Naive thymus-derived CD8-positive, alpha-beta T cell (primary cell): ENCODE results near the gene IL10. TPM values are rescaled to one million over a fixed set of nuclear protein-coding genes. Genes with fewer than 3 reads are reported as not detected.

Experiments
- ATAC-seq, 2 donors: fragments of 150-1000 bp; cut with Tn5 transposase in 1 of 2; sonication (Bioruptor Pico), chemical (Tn5 transposase) in 1 of 2; 1 replicate in 1 of 2; 2 replicates in 1 of 2; pipeline ENCODE4 v1.10.0; 2021; ENCODE audit warnings: mild to moderate bottlenecking in 2 of 2, moderate library complexity in 2 of 2
- POLR2A ChIA-PET: fragments of 350-600 bp; sonication (Branson Sonifier 250); formaldehyde crosslinking; loops from one replicate; lab custom pipeline; 2021; ENCODE audit warnings: antibody characterized with exemption; lab: Charles Lee
- DNase-seq, 10 donors: peaks; one replicate each; pipeline versions ENCODE4 v3.0.0 to v3.0.0-alpha.2; 2020 to 2022
- H3K27ac Mint-ChIP-seq, 10 donors: one replicate each; pipeline ENCODE4 v1.8.0; 2020 to 2022; ENCODE audit warnings: mild to moderate bottlenecking in 10 of 10, mixed read lengths in 10 of 10, moderate library complexity in 4 of 10, inconsistent platforms in 1 of 10
- H3K27me3 Mint-ChIP-seq, 5 donors: one replicate each; pipeline ENCODE4 v1.8.0; 2021 to 2022; ENCODE audit warnings: mixed read lengths in 5 of 5
- H3K36me3 Mint-ChIP-seq, 3 donors: one replicate each; pipeline ENCODE4 v1.8.0; 2020 to 2022; ENCODE audit warnings: mixed read lengths in 3 of 3, mild to moderate bottlenecking in 2 of 3, inconsistent platforms in 1 of 3
- H3K4me1 Mint-ChIP-seq, 4 donors: one replicate each; pipeline ENCODE4 v1.8.0; 2021 to 2022; ENCODE audit warnings: mixed read lengths in 4 of 4
- H3K4me3 Mint-ChIP-seq, 10 donors: one replicate each; pipeline ENCODE4 v1.8.0; 2020 to 2022; ENCODE audit warnings: mild to moderate bottlenecking in 10 of 10, mixed read lengths in 10 of 10, moderate library complexity in 6 of 10, inconsistent platforms in 1 of 10
- H3K9me3 Mint-ChIP-seq, 9 donors: one replicate each; pipeline ENCODE4 v1.8.0; 2020 to 2022; ENCODE audit warnings: mixed read lengths in 9 of 9, mild to moderate bottlenecking in 3 of 9, inconsistent platforms in 1 of 9, moderate library complexity in 1 of 9
- polyA plus RNA-seq, 3 donors: library from polyadenylated mRNA; unstranded; fragments of 300-500 nt; fragmentation: Illumina TruSeq; gene quantifications; one replicate each; pipeline ENCODE4 v1.2.3, GENCODE V29; 2021
- total RNA-seq, 8 experiments: library from RNA in 2 of 8; stranded (reverse) in 2 of 8; gene quantifications; one replicate each; pipeline ENCODE4 v1.2.3 and lab custom pipeline; 2021 to 2026

The IL10 gene
- total and polyA plus RNA-seq, 5 experiments from 2014 or later, result not detected

DNA sequence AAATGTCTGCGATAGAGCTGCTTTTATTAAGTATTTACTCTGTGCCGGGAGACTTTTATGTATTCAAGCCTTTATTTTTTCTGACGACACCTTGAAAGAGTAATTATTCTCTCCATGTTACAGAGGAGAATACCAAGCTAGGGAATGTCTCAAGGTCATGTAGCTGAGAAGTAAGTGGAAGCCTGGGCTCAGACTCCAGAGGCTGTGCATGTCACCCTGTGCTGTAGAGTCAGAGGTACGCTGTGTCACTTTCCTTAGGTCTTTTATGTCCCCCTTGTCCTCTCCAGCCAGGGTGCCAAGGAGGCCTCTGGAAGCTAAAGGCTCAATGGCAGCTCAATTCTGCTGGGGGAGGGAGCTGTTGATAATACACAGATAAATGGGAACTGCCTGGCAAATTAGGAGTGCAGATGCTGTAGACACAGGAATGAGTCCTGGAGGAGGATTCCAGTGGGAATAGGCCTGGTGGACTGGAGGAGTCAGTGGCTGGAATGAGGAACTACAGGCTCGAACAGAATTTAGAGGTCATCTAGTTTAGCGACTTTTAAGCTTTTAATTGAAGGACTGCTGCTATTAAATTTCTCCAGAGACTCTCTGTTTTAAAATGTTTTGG is 11.0 kb downstream of the IL10 start:
- no peaks in the 10 kb centered on the region for H3K36me3 Mint-ChIP-seq
- peaks cover 15 to 37% (median 30%) of the 10 kb centered on the region in 4 donors for H3K4me1 Mint-ChIP-seq
- ATAC-seq (no peak), DNase-seq (no peak)
- peaks cover 0 to 3% (median 0%) of the 10 kb centered on the region in 5 donors for H3K27me3 Mint-ChIP-seq
- POLR2A ChIA-PET, result interaction anchor here (0.6 to 4.7 kb wide), 6 partner anchors 9 to 139 kb away, joined by 3 to 31 read pairs (median 4); partner anchors contain the start of genes IL10 and IL19
- peak overlapping the region in 2 of 10 donors; percentile 47 to 54 for H3K27ac Mint-ChIP-seq
- H3K4me3 Mint-ChIP-seq, result no peak overlapping the region
- no peaks in the 10 kb centered on the region for H3K9me3 Mint-ChIP-seq

DNA sequence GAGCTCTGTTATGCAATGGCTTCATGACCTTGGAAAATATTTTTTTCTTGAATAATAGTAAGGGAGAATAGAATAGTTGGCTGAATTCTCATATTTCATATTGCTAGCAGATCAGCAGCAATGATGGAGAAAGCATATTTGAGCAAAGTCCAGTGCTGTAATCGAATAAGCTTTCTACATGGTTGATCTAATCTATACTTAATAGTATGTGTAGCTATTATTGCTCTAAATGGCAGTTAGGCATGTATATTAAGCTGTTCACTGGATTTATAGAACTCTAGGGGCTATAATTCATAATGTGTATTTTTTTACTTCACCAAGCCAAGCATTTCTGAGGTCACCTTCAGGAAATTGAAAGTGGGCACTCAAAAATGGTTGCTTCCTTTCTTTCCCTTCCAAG is 11.7 kb downstream of the IL10 start:
- POLR2A ChIA-PET, result interaction anchor here (0.6 to 4.7 kb wide), 7 partner anchors 10 to 140 kb away, joined by 3 to 31 read pairs (median 4); partner anchors contain the start of genes IL10 and IL19
- no peaks in the 10 kb centered on the region for H3K9me3 Mint-ChIP-seq
- H3K27me3 Mint-ChIP-seq, result peaks cover 0 to 3% (median 0%) of the 10 kb centered on the region in 5 donors
- no peak overlapping the region for H3K4me3 Mint-ChIP-seq
- peak overlapping the region in 2 of 10 donors; percentile 5 to 45 for H3K27ac Mint-ChIP-seq
- H3K4me1 Mint-ChIP-seq, result peaks cover 14 to 35% (median 27%) of the 10 kb centered on the region in 4 donors
- ATAC-seq, result no peak
- no peak for DNase-seq
- H3K36me3 Mint-ChIP-seq, result no peaks in the 10 kb centered on the region

DNA sequence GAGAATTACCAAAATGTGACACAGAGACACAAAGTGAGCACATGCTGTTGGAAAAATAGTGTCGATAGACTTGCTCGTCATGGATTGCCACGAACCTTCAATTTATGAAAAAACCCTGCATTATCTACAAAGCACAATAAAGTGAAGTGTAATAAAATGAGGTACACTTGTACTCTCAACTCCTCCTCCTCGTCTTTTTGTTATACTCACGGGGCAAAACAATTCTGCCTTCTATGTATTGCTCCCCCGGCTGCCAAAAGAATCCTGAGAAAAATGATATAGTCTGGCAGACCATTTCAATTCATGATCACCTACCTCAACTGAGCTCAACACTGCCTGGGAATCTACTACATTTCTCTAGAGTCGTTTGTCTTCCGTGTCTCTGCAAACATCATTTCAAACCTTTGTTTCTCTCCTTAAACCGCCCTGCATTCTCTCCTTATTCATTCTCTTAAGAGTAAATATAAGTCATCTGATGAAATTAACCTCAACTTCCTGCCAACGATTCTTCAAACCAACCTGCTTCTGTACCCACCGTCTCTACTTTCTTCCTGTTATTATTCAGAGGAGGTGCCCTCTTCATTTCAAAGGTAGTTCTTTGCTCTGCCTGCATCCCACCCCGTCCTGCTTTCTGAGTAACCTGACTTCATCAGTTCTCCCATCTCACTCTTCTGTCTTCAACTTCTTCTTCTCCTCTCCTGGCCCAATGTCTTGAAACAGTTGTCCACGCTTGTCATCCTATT is 14.6 kb downstream of the IL10 start:
- POLR2A ChIA-PET, result interaction anchor here (0.6 to 4.7 kb wide), 9 partner anchors 9 to 701 kb away, joined by 3 to 31 read pairs (median 4); partner anchors contain the start of genes FCMR, IL10 and IL19
- no peak overlapping the region for H3K27ac Mint-ChIP-seq
- no peak overlapping the region for H3K4me3 Mint-ChIP-seq
- ATAC-seq, result peak; percentile 96 to 97
- H3K27me3 Mint-ChIP-seq, result peaks cover 0 to 2% (median 0%) of the 10 kb centered on the region in 5 donors
- H3K36me3 Mint-ChIP-seq, result no peaks in the 10 kb centered on the region
- DNase-seq, result peak in 6 of 10 donors; percentile 25 to 84 (median 63)
- peaks cover 0 to 2% (median 0%) of the 10 kb centered on the region in 9 donors for H3K9me3 Mint-ChIP-seq
- peaks cover 21 to 39% (median 35%) of the 10 kb centered on the region in 4 donors for H3K4me1 Mint-ChIP-seq

DNA sequence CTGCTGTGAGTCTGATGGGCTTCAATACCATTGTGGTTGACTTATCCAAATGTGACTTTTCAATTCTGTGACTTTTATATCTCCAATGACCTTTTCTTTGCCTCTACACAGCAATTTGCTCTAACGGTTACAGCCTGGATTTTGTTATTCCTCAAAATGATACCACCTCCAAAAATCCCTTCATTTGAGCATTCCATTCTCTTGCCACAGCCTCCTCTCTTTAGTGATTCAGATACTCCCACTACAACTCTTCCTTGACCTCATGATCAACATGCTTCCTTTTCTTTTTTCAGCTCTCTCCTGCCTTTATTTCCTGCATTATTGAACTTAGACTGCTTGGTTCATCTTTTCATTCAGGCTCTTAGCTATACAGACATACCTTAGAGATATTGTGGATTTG is 18.3 kb downstream of the IL10 start:
- Mint-ChIP-seq H3K4me3 (no peak overlapping the region), H3K36me3 (no peaks in the 10 kb centered on the region), H3K9me3 (peaks cover 0 to 2% (median 0%) of the 10 kb centered on the region in 9 donors), H3K4me1 (peaks cover 21 to 39% (median 34%) of the 10 kb centered on the region in 4 donors), H3K27ac (peak overlapping the region in 4 of 10 donors; percentile 20 to 53 (median 33)), H3K27me3 (peaks cover 0 to 2% (median 0%) of the 10 kb centered on the region in 5 donors)
- DNase-seq (no peak), ATAC-seq (no peak)
- POLR2A ChIA-PET, result interaction anchor here (1.1 kb wide), 1 partner anchor 14 kb away, joined by 4 read pairs; no protein-coding TSS in a partner anchor

DNA sequence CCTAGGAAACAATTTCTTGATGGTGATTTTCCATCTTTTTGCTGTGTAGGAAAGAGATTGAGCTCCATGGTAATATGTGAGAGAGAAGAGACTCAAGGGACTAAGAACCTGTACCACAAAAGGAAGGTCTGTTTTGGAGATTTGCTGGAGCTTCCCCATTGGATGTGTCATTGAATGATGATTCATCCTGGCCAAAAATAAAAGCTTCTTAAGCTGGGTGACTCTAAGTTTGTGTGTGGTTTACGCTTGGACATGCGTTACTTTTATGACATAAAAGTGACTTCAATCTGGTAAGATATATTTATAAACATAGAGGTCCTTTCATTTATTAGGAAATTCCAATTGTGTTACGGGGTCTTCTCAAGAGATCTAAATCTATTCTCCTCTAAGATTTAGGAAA is 19.2 kb downstream of the IL10 start:
- Mint-ChIP-seq H3K36me3 (no peaks in the 10 kb centered on the region), H3K27ac (peak overlapping the region in 1 of 10 donors; percentile 88), H3K4me1 (peaks cover 26 to 47% (median 34%) of the 10 kb centered on the region in 4 donors), H3K4me3 (no peak overlapping the region), H3K27me3 (peaks cover 0 to 2% (median 0%) of the 10 kb centered on the region in 5 donors), H3K9me3 (peaks cover 0 to 2% (median 0%) of the 10 kb centered on the region in 9 donors)
- POLR2A ChIA-PET, result interaction anchor here (1.1 kb wide), 1 partner anchor 13 kb away, joined by 4 read pairs; no protein-coding TSS in a partner anchor
- no peak for DNase-seq
- ATAC-seq, result no peak

DNA sequence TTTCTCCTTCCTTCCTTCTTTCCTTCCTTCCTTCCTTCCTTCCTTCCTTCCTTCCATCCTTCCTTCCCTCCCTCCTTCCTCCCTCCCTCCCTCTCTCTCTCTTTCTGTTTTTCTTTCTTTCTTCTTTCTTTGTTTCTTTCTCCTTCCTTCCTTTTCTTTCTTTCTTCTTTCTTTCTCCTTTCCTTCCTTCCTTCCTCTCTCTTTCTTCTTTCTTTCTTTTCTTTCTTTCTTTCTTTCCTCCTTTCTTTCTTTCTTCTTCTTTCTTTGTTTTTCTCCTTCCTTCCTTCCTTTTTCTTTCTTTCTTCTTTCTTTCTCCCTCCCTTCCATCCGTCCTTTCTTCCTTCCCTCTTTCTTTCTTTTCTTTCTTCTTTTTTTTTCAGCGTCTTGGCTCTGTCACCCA is 19.8 kb downstream of the IL10 start:
- Mint-ChIP-seq H3K36me3 (no peaks in the 10 kb centered on the region), H3K4me1 (peaks cover 26 to 50% (median 34%) of the 10 kb centered on the region in 4 donors), H3K27ac (peak overlapping the region in 2 of 10 donors; percentile 44 to 88), H3K4me3 (no peak overlapping the region), H3K9me3 (peaks cover 0 to 2% (median 0%) of the 10 kb centered on the region in 9 donors), H3K27me3 (peaks cover 0 to 2% (median 0%) of the 10 kb centered on the region in 5 donors)
- DNase-seq (no peak), ATAC-seq (no peak)
- POLR2A ChIA-PET, result no interaction called here

DNA sequence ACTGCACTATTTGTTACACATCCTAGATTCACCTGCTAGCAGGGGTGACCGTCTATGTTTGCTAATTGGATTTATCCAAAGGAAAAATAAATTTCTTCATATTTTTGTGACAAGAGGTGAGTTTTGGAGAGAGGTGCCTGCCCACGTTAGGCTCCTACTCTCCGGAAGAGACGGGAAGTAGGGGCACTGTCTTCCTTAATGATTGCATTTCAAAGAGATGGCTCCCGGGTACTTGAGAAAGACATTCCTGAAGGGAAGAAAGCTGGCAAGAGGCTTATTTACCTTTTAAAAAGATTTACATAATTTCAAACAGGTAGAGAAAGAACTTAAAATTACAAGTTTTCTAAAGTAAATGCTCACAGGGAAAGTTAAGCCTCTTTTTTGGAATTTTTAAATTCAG is 20.4 kb downstream of the IL10 start:
- no peak for ATAC-seq
- H3K9me3 Mint-ChIP-seq, result peaks cover 0 to 2% (median 0%) of the 10 kb centered on the region in 9 donors
- DNase-seq, result no peak
- H3K27me3 Mint-ChIP-seq, result peaks cover 0 to 2% (median 0%) of the 10 kb centered on the region in 5 donors
- no peaks in the 10 kb centered on the region for H3K36me3 Mint-ChIP-seq
- peaks cover 26 to 50% (median 34%) of the 10 kb centered on the region in 4 donors for H3K4me1 Mint-ChIP-seq
- POLR2A ChIA-PET, result no interaction called here
- H3K27ac Mint-ChIP-seq, result peak overlapping the region in 2 of 10 donors; percentile 22 to 35
- no peak overlapping the region for H3K4me3 Mint-ChIP-seq

DNA sequence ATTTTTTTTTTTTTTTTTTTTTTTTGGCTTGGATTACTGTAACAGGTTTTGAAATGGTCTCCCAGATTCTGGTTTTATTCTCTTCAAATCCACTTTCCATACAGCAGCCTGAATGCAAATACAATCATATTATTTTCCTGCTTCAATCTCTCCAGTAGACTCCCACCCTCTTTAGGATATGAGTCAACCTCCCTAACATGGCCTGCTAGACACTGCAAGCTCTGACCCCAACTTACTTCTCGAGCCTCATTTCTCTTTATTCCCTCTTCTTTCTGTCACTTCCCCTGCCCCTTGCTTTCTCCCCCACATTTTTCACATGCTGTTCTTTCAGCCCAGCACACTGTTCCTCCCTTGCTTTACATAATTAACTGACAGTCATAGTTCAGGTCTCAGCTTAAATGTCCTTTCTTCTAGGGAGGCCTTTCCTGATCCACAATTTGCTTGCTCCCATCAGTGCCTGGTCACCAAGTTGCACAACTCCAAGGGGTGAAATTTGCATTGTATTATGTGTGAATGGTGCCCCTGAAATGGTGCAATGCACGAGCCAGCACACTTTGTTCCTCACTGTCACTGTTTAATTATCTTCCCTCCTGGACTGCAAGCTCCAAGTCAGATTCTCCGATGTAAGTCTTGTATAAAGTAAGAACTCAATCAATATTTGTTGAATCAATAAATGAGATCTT is 23.8 kb downstream of the IL10 start:
- H3K27ac Mint-ChIP-seq, result peak overlapping the region in 3 of 10 donors; percentile 20 to 74 (median 26)

DNA sequence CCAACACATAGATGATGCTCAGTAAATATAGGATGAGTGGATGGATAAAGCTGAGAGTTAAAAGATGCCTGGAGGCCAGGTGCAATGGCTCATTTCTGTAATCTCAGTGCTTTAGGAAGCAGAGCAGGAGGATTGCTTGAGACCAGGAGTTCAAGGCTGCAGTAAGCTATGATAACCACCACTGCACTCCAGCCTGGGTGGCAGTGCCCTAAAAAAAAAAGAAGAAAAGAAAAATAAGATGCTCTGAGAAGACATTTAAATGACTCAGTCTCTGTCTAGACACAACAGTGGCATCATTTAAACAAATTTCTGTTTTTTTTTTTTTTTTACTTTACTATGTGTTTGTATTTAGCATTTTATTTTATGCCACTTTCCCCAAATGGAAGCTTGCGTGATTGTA is 27.0 kb downstream of the IL10 start:
- Mint-ChIP-seq H3K4me3 (peak overlapping the region in 2 of 10 donors; percentile 6 to 42), H3K27me3 (no peaks in the 10 kb centered on the region), H3K9me3 (no peaks in the 10 kb centered on the region), H3K4me1 (peaks cover 14 to 54% (median 30%) of the 10 kb centered on the region in 4 donors), H3K36me3 (peaks cover 0 to 2% (median 0%) of the 10 kb centered on the region in 3 donors), H3K27ac (peak overlapping the region in 3 of 10 donors; percentile 68 to 83 (median 72))
- DNase-seq (no peak), ATAC-seq (peak in 1 of 2 donors; percentile 22)
- POLR2A ChIA-PET, result interaction anchor here (0.7 to 1.7 kb wide), 7 partner anchors 12 to 1434 kb away, joined by 3 to 6 read pairs (median 4); partner anchors contain the start of gene IL19

More for the DNA sequence above, 23.8 kb downstream of the IL10 start:
- Mint-ChIP-seq H3K4me1 (peaks cover 18 to 47% (median 26%) of the 10 kb centered on the region in 4 donors), H3K4me3 (no peak overlapping the region), H3K9me3 (no peaks in the 10 kb centered on the region), H3K36me3 (peaks cover 0 to 2% (median 0%) of the 10 kb centered on the region in 3 donors), H3K27me3 (no peaks in the 10 kb centered on the region)
- ATAC-seq, result no peak
- POLR2A ChIA-PET, result interaction anchor here (0.5 to 1.3 kb wide), 4 partner anchors 12 to 163 kb away, joined by 3 to 4 read pairs (median 4); no protein-coding TSS in a partner anchor
- DNase-seq, result no peak

DNA sequence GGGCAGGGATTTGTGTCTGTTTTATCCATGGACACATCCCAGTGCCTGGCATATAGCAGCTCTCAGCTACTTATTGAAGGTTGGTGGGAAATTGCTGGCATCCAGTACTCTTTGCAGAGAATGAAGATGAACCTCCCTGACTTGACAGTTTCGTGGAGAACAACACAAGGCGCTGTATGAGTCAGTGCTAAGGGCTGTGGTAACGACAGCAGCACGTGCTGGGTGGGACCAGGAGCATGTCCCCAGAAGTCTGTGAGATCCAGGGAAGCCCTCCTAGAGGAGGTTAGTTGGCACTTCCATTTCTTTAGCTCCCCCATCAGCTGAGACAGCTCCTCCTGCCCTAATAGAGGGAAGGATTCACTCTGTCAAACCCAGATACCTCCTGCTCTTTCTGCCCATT is 27.6 kb downstream of the IL10 start:
- Mint-ChIP-seq H3K4me1 (peaks cover 17 to 60% (median 35%) of the 10 kb centered on the region in 4 donors), H3K4me3 (peak overlapping the region in 1 of 10 donors; percentile 14), H3K27me3 (no peaks in the 10 kb centered on the region), H3K27ac (peak overlapping the region in 6 of 10 donors; percentile 3 to 83 (median 60)), H3K36me3 (peaks cover 0 to 2% (median 0%) of the 10 kb centered on the region in 3 donors), H3K9me3 (no peaks in the 10 kb centered on the region)
- DNase-seq, result no peak
- POLR2A ChIA-PET, result interaction anchor here (0.7 to 1.7 kb wide), 4 partner anchors 12 to 1433 kb away, joined by 3 to 4 read pairs (median 4); no protein-coding TSS in a partner anchor
- ATAC-seq, result no peak

DNA sequence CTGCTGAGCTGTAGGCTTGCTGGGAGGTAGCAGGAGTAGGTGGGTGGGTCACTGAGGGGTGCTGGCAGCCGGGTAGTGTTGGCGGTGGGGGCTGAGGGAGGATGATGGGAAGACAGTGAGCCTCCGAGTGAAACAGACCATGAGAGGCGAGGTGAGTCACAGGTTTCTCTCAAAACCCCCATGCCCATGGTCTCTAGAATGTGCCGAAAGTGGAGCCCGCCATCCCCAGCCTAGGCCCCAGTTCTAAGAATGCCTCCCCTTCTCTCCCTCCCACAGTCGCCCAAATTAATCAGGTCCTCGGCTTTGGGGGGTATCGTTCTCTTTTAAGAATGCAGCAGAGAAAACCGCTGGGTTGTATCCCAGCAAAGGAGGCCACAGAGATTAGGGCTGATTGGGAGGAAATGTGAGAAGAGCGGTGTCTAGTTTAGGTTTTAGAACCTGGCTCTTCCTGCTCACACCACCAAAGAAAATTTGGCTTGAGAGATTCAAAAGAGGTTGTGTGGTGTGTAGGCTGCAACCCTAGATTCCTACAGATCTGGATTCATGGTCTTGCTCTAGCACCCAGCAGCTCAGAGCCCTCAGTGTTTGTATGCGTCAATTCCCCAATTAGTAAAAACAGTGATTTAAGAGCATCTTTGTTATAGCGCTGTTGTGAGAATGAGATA is 29.4 kb downstream of the IL10 start:
- DNase-seq, result no peak
- Mint-ChIP-seq H3K9me3 (no peaks in the 10 kb centered on the region), H3K27me3 (no peaks in the 10 kb centered on the region), H3K27ac (peak overlapping the region in 2 of 10 donors; percentile 48 to 54), H3K4me1 (peaks cover 25 to 65% (median 53%) of the 10 kb centered on the region in 4 donors), H3K4me3 (no peak overlapping the region), H3K36me3 (peaks cover 0 to 2% (median 0%) of the 10 kb centered on the region in 3 donors)
- POLR2A ChIA-PET, result interaction anchor here (0.6 to 1.5 kb wide), 3 partner anchors 16 to 164 kb away, joined by 3 read pairs; no protein-coding TSS in a partner anchor
- no peak for ATAC-seq
